ENCODE measurements around the gene IL26. TPM values are rescaled to one million over a fixed set of nuclear protein-coding genes. Genes with fewer than 3 reads are reported as not detected.

The IL26 gene
- total and polyA plus RNA-seq, 5 donors from 2014 or later, result 0.17 to 0.71 TPM; not detected in 3

DNA sequence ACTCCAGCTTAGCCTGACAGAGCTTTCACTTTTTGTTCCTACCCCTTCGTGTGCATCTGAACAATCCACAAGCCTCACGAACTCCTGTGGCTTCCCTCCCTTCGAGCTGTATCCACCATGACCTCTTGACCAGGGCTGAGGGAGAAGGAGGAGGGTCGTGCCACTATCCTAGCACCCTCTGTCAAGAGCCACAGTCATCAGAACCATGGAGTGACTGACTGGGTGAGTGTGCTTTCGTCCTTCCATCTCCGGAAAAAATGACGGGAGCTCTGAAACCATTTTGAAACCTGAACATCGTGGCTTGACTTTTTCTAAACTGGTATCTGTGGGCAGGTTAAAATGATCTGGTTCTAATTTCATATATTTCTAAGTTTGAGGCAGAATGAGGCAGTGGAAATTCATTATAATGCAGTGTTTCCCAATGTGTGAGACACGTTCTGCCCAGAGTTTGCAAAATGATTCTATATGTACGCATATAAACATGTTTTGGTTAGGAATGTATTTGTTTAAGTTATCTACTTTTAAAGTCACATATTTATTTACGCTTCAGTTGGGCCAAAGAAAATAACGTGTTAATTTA, 27.0 kb downstream of the IL26 start:
- peak overlapping the region in 1 of 4 donors; percentile 39 for H3K4me3 Mint-ChIP-seq
- Histone ChIP-seq H3K27ac (ENCODE audit: insufficient read depth, low read length, poor library complexity, severe bottlenecking) (no peak overlapping the region), H3K27me3 (ENCODE audit: control insufficient read depth, insufficient read depth, low read length) (peaks cover 2% of the 10 kb centered on the region), H3K9me3 (ENCODE audit: control insufficient read depth in 2 of 2, low read length in 2 of 2) (no peaks in the 10 kb centered on the region), H3K4me3 (ENCODE audit: low read depth, low read length) (no peak overlapping the region), H3K4me1 (ENCODE audit: control insufficient read depth, insufficient read depth, low read length, poor library complexity, severe bottlenecking) (peaks cover 10% of the 10 kb centered on the region), H3K36me3 (ENCODE audit: control insufficient read depth, insufficient read depth, low read length) (no peaks in the 10 kb centered on the region)
- H3K27ac Mint-ChIP-seq, result no peak overlapping the region
- H3K36me3 Mint-ChIP-seq, result no peaks in the 10 kb centered on the region
- ATAC-seq (ENCODE audit: low read depth in 2 of 2) (no peak), DNase-seq (no peak)
- H3K4me1 Mint-ChIP-seq, result peaks cover 7 to 22% (median 11%) of the 10 kb centered on the region in 4 donors
- peaks cover 0 to 3% (median 0%) of the 10 kb centered on the region in 7 donors for H3K9me3 Mint-ChIP-seq
- peaks cover 4% of the 10 kb centered on the region for H3K27me3 Mint-ChIP-seq

- H3K9me3 ChIP-seq (ENCODE audit: control insufficient read depth in 2 of 2, low read length in 2 of 2), result no peaks in the 10 kb centered on the region
- Mint-ChIP-seq H3K36me3 (no peaks in the 10 kb centered on the region), H3K4me1 (peaks cover 8 to 13% (median 9%) of the 10 kb centered on the region in 4 donors), H3K4me3 (no peak overlapping the region), H3K9me3 (peaks cover 0 to 3% (median 0%) of the 10 kb centered on the region in 7 donors), H3K27me3 (peaks cover 5% of the 10 kb centered on the region), H3K27ac (no peak overlapping the region)
- no peaks in the 10 kb centered on the region for H3K36me3 ChIP-seq (ENCODE audit: control insufficient read depth, insufficient read depth, low read length)
- ATAC-seq (ENCODE audit: low read depth in 2 of 2), result no peak
- H3K4me3 ChIP-seq (ENCODE audit: low read depth, low read length), result no peak overlapping the region
- peaks cover 3% of the 10 kb centered on the region for H3K27me3 ChIP-seq (ENCODE audit: control insufficient read depth, insufficient read depth, low read length)
- H3K27ac ChIP-seq (ENCODE audit: insufficient read depth, low read length, poor library complexity, severe bottlenecking), result no peak overlapping the region
- no peak for DNase-seq
- peaks cover 4% of the 10 kb centered on the region for H3K4me1 ChIP-seq (ENCODE audit: control insufficient read depth, insufficient read depth, low read length, poor library complexity, severe bottlenecking)
Observed at GRCh38 chr12:68190301-68190700, 35.3 kb downstream of the IL26 start.

GRCh38 chr12:68189821-68190242, 35.8 kb downstream of the IL26 start:
- DNase-seq (peak in 2 of 3 donors; percentile 22 to 70), ATAC-seq (ENCODE audit: low read depth in 2 of 2) (peak; percentile 65 to 74)
- peaks cover 3% of the 10 kb centered on the region for H3K27me3 ChIP-seq (ENCODE audit: control insufficient read depth, insufficient read depth, low read length)
- Mint-ChIP-seq H3K27me3 (peaks cover 10% of the 10 kb centered on the region), H3K27ac (peak overlapping the region in 2 of 3 donors; percentile 39 to 54), H3K4me3 (peak overlapping the region in 1 of 4 donors; percentile 35), H3K4me1 (peaks cover 8 to 13% (median 9%) of the 10 kb centered on the region in 4 donors), H3K36me3 (no peaks in the 10 kb centered on the region), H3K9me3 (peaks cover 0 to 3% (median 0%) of the 10 kb centered on the region in 7 donors)
- no peak overlapping the region for H3K27ac ChIP-seq (ENCODE audit: insufficient read depth, low read length, poor library complexity, severe bottlenecking)
- H3K4me1 ChIP-seq (ENCODE audit: control insufficient read depth, insufficient read depth, low read length, poor library complexity, severe bottlenecking), result peaks cover 4% of the 10 kb centered on the region
- no peaks in the 10 kb centered on the region for H3K9me3 ChIP-seq (ENCODE audit: control insufficient read depth in 2 of 2, low read length in 2 of 2)
- no peaks in the 10 kb centered on the region for H3K36me3 ChIP-seq (ENCODE audit: control insufficient read depth, insufficient read depth, low read length)
- H3K4me3 ChIP-seq (ENCODE audit: low read depth, low read length), result peak overlapping the region; percentile 35

DNA sequence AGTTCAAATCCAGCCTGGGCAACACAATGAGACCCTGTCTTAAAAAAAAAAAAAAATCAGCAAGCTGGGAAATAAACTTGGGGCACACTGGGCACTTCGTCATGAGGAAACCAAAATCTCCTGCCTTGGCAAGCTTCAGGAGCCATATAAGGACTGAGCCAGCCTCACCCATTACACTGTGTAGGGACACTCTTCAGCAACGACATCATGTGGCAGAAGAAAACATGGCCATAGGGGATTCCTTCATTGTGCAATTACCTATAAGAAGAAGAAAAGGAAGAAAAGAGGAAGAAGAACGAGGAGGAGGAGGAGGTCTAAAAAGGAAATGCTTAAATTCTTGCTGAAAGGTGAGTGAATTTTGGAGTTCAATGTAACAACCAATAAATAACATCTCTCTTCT, 40.0 kb downstream of the IL26 start:
- no peak for ATAC-seq (ENCODE audit: low read depth in 2 of 2)
- no peak overlapping the region for H3K27ac Mint-ChIP-seq
- Histone ChIP-seq H3K9me3 (ENCODE audit: control insufficient read depth in 2 of 2, low read length in 2 of 2) (no peaks in the 10 kb centered on the region), H3K4me3 (ENCODE audit: low read depth, low read length) (no peak overlapping the region), H3K27ac (ENCODE audit: insufficient read depth, low read length, poor library complexity, severe bottlenecking) (no peak overlapping the region), H3K36me3 (ENCODE audit: control insufficient read depth, insufficient read depth, low read length) (no peaks in the 10 kb centered on the region), H3K27me3 (ENCODE audit: control insufficient read depth, insufficient read depth, low read length) (peaks cover 3% of the 10 kb centered on the region), H3K4me1 (ENCODE audit: control insufficient read depth, insufficient read depth, low read length, poor library complexity, severe bottlenecking) (peaks cover 14% of the 10 kb centered on the region)
- H3K4me3 Mint-ChIP-seq, result no peak overlapping the region
- H3K36me3 Mint-ChIP-seq, result no peaks in the 10 kb centered on the region
- H3K9me3 Mint-ChIP-seq, result peaks cover 0 to 5% (median 0%) of the 10 kb centered on the region in 7 donors
- H3K4me1 Mint-ChIP-seq, result peaks cover 18 to 22% (median 19%) of the 10 kb centered on the region in 4 donors
- peaks cover 16% of the 10 kb centered on the region for H3K27me3 Mint-ChIP-seq
- no peak for DNase-seq

DNA sequence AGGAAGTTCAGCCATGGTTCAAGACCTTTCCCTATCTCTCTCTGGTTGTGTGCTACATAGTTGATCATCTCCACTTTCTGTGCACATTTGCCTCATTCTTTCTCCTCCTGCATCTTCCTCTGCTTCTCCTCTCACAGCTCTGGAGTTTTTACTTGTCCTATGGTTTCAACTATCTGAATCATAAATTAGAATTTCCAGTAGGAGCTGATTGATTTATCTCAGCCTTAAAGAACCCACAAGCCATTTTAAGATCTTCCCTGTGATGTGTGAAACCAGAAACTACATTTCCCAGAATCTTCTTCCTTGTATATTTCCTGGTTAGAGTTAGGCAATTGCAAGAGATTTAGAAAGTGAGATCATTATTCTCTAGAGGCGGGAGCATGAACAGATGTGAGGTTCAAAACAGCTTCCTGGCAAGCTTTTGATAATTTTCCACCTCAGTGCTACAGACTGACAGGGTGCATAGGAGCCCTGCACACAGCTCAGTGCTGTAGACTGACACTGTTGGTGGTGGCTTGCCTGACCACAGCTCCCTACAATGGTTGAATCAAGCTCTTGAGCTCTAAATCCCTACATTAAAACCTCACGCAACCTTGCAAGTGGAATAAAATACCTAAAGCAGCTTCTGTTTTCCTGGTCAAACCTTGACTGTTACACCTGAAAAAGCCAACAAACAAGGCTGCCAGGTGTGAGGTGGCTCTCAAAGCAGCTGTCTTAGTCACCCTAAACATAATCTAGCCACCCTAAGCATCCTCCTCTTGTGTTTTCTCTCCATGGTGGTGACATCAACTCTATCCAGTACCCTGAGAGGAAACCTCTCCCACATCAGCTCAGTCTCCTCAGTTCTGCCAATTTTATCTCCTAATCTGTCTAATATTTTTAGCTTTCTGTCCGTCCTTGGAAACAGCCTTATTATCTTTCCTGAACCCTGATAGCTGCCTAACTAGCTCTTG, 44.5 kb downstream of the IL26 start:
- Mint-ChIP-seq H3K27ac (peak overlapping the region; percentile 47 to 92 (median 47)), H3K36me3 (no peaks in the 10 kb centered on the region), H3K4me3 (peak overlapping the region in 3 of 4 donors; percentile 6 to 50 (median 8)), H3K9me3 (peaks cover 0 to 3% (median 0%) of the 10 kb centered on the region in 7 donors), H3K4me1 (peaks cover 20 to 45% (median 32%) of the 10 kb centered on the region in 4 donors), H3K27me3 (peaks cover 12% of the 10 kb centered on the region)
- DNase-seq (peak in 2 of 3 donors; percentile 32 to 73), ATAC-seq (ENCODE audit: low read depth in 2 of 2) (peak; percentile 75 to 76)
- no peaks in the 10 kb centered on the region for H3K36me3 ChIP-seq (ENCODE audit: control insufficient read depth, insufficient read depth, low read length)
- no peak overlapping the region for H3K4me3 ChIP-seq (ENCODE audit: low read depth, low read length)
- H3K4me1 ChIP-seq (ENCODE audit: control insufficient read depth, insufficient read depth, low read length, poor library complexity, severe bottlenecking), result peaks cover 25% of the 10 kb centered on the region
- no peaks in the 10 kb centered on the region for H3K9me3 ChIP-seq (ENCODE audit: control insufficient read depth in 2 of 2, low read length in 2 of 2)
- no peaks in the 10 kb centered on the region for H3K27me3 ChIP-seq (ENCODE audit: control insufficient read depth, insufficient read depth, low read length)
- H3K27ac ChIP-seq (ENCODE audit: insufficient read depth, low read length, poor library complexity, severe bottlenecking), result peak overlapping the region; percentile 25

GRCh38 chr12:68178774-68179439, 46.7 kb downstream of the IL26 start:
- Mint-ChIP-seq H3K27me3 (peaks cover 5% of the 10 kb centered on the region), H3K27ac (peak overlapping the region; percentile 70 to 90 (median 83)), H3K4me1 (peaks cover 29 to 67% (median 48%) of the 10 kb centered on the region in 4 donors), H3K36me3 (no peaks in the 10 kb centered on the region), H3K4me3 (peak overlapping the region in 2 of 4 donors; percentile 46 to 51), H3K9me3 (peaks cover 0 to 2% (median 0%) of the 10 kb centered on the region in 7 donors)
- Histone ChIP-seq H3K27ac (ENCODE audit: insufficient read depth, low read length, poor library complexity, severe bottlenecking) (no peak overlapping the region), H3K36me3 (ENCODE audit: control insufficient read depth, insufficient read depth, low read length) (no peaks in the 10 kb centered on the region), H3K4me3 (ENCODE audit: low read depth, low read length) (no peak overlapping the region), H3K4me1 (ENCODE audit: control insufficient read depth, insufficient read depth, low read length, poor library complexity, severe bottlenecking) (peaks cover 37% of the 10 kb centered on the region), H3K27me3 (ENCODE audit: control insufficient read depth, insufficient read depth, low read length) (no peaks in the 10 kb centered on the region), H3K9me3 (ENCODE audit: control insufficient read depth in 2 of 2, low read length in 2 of 2) (no peaks in the 10 kb centered on the region)
- DNase-seq, result no peak
- no peak for ATAC-seq (ENCODE audit: low read depth in 2 of 2)

GRCh38 chr12:68178184-68178583, 47.4 kb downstream of the IL26 start:
- H3K36me3 Mint-ChIP-seq, result no peaks in the 10 kb centered on the region
- Histone ChIP-seq H3K36me3 (ENCODE audit: control insufficient read depth, insufficient read depth, low read length) (no peaks in the 10 kb centered on the region), H3K27ac (ENCODE audit: insufficient read depth, low read length, poor library complexity, severe bottlenecking) (no peak overlapping the region), H3K9me3 (ENCODE audit: control insufficient read depth in 2 of 2, low read length in 2 of 2) (no peaks in the 10 kb centered on the region), H3K4me1 (ENCODE audit: control insufficient read depth, insufficient read depth, low read length, poor library complexity, severe bottlenecking) (peaks cover 37% of the 10 kb centered on the region), H3K27me3 (ENCODE audit: control insufficient read depth, insufficient read depth, low read length) (no peaks in the 10 kb centered on the region), H3K4me3 (ENCODE audit: low read depth, low read length) (no peak overlapping the region)
- H3K4me3 Mint-ChIP-seq, result no peak overlapping the region
- peaks cover 0 to 2% (median 0%) of the 10 kb centered on the region in 7 donors for H3K9me3 Mint-ChIP-seq
- H3K27ac Mint-ChIP-seq, result peak overlapping the region; percentile 15 to 94 (median 90)
- peaks cover 5% of the 10 kb centered on the region for H3K27me3 Mint-ChIP-seq
- ATAC-seq (ENCODE audit: low read depth in 2 of 2) (no peak), DNase-seq (no peak)
- peaks cover 29 to 71% (median 49%) of the 10 kb centered on the region in 4 donors for H3K4me1 Mint-ChIP-seq

Measured in CD4-positive, CD25-positive, alpha-beta regulatory T cell (primary cell).